GM21390 (cell line): ENCODE measurements around the gene CACNB3.

ENCODE experiments used
- ATAC-seq: cut with Tn5 transposase; IDR thresholded peaks from one replicate; pipeline ENCODE4 v1.9.1; 2021; ENCODE audit not compliant: unreplicated experiment

The CACNB3 gene

GRCh38 chr12:48788524-48788853 lies 29.8 kb upstream of the CACNB3 start:
- no peak for ATAC-seq

DNA sequence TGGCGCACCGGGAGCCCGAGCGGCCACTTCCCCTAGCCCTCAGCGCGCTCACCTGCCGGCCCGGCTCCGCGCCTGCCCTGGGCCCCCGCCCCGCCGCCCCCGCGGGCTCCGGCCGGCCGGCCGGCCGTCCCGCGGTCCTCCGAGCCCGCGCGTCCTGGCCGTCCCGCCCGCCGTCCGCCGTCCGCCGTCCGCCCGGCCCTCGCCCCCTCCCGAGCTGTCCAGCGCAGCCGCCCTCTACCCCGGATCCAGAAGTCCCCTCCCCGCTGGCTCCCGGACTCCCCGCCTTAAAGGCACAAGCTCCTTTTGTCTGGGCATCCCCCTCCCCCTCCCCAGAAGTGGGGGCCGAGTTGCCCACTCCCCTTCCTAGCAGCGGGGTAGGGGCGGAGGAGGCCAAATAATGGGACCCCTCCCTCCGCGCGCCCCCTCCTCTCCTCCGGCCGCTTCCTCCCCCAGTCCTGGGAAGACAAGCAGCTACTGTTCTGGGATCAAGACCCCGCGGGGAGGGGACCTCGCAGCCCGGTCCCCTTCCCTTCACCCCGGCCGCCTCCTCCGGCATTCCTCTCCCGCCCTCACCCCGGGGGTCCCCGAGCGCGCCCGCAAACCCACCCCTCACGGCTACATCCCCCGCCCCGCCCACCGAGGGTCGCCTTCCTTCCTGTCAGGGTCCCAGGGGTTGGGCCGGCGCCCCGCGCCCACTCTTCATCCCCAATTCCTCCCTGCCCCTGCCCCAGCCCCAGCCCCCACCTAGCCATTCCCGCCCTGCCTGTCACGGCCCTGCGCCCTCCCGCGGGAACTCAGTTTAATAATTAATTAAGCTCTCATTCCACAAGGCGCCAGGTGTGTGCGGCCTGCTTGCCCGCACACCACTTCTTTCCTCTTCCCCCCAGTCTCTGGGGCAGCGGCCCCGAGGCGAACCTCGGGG lies 29.2 kb upstream of the CACNB3 start, which contains the start of gene ADCY6:
Gene ADCY6 (minus strand): TSS at position 236 of the 922 bp plus-strand sequence. CDS start 5,655 bp downstream, outside the sequence.
- no peak for ATAC-seq

- no peak for ATAC-seq
Measured at GRCh38 chr12:48789858-48790326, 28.4 kb upstream of the CACNB3 start.

DNA sequence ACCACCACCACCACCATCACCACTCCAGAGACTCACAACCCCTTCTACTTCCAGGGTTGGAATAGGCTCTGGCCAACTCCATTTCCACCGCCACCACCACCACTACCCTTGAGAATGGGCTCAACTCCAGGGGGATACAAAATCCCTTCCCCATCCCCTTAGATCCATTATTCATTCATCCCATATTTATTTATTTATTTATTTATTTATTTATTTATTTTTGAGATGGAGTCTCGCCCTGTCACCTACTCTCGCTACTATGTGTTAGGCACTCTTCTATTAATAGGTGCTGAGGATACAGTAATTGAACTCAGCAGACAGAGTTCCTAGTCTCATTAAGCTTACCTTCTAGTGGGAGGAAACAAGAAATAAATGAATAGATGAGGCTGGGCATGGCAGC lies 24.6 kb upstream of the CACNB3 start:
- ATAC-seq, result no peak

DNA sequence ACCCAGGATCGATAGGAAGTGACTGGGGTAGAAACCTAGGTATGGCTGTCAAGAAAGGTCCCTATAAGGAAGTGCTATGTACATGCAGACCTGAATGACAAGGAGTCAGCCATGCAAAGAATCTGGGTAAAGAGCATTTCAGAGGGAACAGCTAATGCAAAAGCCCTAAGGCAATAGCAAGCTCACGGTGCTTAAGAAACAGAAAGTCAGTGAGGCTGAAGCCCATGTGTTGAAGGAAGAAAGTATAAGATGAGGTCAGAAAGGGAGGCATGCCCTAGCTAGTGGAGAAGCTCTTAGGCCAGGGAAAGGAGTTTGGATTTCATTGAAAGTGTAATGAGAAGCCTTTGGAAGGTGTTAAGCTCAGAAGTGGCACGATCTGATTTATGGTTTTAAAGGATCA lies 23.4 kb upstream of the CACNB3 start:
- no peak for ATAC-seq

DNA sequence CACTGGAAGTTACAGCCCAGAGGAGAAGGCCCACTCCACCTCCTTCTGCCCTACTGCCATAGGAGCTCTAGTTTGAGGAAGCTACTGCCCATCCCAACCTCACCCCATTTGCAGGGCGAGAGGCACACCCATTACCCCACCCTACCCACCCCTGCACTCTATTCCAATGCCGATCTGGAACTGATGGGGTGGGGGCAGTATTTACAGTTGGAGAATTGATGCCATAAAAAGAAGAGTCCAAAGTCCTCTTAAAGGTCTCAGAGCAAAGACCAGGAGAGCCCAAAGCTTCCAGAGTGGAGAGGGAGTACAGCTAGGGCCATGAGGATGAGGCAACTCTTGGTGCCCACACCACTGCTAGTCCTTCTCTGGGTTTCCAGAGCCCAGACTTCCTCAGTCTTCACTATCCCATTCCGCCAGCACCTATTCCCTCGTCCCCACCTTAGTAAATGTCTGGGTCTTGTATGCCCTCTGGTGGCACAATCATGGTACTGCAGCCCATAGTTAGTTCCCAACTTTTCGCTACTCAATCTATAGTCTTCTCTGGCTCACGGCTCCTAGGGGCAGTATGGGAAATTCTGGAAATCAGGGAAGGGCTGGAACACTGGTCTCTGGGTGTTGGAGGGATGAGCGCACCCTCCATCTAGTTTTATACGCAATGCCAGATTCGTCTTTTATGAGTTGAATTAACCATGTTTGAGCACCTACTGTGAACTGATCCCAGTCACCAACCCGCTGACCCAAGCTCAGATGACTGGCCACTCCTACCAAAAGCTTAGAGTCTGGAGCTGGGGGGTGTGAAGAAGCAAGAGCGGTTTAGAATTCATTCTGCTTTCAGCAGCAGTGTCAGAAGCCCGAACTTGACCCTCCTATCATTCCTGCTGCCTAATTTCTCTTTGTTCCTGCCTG lies 22.5 kb upstream of the CACNB3 start:
- ATAC-seq, result no peak

DNA sequence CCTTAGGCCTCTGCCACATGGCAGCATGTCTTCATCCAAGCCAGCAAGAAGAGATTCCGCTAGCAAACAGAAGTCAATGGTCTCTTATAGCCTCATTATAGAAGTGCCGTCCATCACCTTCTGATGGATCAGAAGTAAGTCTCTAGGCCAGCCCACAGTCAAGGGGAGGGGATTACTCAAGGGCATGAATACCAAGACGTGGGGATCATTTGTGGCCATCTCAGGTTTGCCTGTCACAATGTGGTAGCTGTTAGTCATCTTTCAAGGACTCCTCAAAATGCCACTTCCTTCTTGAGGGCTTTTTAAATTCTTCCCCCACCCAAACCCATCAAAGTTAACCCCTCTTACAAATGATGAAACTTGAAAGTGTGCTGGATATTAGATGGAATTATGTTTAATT lies 21.3 kb upstream of the CACNB3 start:
- no peak for ATAC-seq

DNA sequence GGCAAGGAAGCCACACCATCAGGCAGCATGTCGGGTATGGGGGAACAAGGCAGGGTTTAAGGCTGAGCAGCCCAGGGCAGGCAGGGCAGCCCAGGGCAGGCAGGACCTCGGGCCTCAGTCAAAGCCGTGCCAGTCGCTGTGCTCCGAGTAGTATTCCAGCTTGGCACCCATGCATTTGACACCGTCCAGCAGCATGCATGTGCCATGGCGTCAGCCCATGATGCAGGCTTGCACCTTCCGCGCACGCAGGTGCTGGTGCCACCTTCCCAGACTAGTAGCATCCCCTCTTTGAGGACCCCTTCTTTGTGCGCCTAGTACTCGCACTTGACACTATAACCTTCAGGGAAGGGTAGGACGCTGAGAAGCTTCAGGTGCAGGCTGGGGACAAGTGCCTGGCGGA lies 17.8 kb upstream of the CACNB3 start:
- ATAC-seq, result no peak

DNA sequence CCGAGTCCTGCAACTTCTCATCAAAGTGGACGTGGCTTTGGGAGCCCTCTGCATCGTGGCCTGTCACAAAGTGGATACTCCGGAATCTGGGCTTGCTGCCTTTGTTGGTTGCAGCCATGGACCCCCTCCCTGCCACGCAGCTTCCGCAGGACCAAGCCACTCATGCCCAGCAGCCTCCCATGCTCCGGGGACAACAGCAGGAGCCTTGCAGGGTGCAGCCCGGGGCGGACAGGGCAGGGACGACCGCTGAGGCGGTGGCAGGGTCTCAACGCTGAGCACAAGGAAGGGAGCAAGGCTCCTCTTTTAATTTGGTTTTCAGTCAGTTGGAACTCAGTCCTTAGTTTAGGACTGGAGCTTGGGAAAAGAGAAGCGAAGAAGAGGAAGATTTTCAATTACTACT lies 17.3 kb upstream of the CACNB3 start:
- ATAC-seq, result no peak

GRCh38 chr12:48803675-48804074 lies 14.6 kb upstream of the CACNB3 start:
- ATAC-seq, result no peak

- ATAC-seq, result no peak
Measured at GRCh38 chr12:48807981-48808380, 10.3 kb upstream of the CACNB3 start.

- no peak for ATAC-seq
Measured at GRCh38 chr12:48810903-48811431, 7.3 kb upstream of the CACNB3 start.

- no peak for ATAC-seq
Measured at GRCh38 chr12:48811437-48812090, 6.7 kb upstream of the CACNB3 start.

DNA sequence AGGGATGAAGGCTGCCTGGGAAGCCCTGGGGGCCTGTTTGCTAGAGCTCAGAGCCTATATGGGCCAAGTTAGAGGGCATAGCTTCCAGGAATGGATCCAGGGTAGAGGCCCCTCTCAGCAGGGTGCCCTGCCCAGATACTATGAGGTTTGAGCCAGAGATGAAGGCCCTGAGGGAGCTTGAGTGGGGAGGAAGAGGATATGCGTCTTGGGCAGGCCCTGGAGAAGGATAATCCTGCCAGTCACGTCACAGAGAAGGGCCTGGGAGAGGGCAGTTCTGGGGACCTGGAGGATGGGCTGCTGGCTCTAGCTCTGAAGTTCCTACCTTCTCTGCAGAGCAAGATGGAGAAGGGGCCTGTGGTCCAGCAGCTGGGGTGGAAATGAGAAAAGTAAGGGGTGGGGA lies 5.9 kb upstream of the CACNB3 start:
- ATAC-seq, result no peak

GRCh38 chr12:48813465-48814261 lies 4.6 kb upstream of the CACNB3 start:
- ATAC-seq, result no peak

- ATAC-seq, result peak; percentile 87
Measured at GRCh38 chr12:48814262-48815125, 3.8 kb upstream of the CACNB3 start.

DNA sequence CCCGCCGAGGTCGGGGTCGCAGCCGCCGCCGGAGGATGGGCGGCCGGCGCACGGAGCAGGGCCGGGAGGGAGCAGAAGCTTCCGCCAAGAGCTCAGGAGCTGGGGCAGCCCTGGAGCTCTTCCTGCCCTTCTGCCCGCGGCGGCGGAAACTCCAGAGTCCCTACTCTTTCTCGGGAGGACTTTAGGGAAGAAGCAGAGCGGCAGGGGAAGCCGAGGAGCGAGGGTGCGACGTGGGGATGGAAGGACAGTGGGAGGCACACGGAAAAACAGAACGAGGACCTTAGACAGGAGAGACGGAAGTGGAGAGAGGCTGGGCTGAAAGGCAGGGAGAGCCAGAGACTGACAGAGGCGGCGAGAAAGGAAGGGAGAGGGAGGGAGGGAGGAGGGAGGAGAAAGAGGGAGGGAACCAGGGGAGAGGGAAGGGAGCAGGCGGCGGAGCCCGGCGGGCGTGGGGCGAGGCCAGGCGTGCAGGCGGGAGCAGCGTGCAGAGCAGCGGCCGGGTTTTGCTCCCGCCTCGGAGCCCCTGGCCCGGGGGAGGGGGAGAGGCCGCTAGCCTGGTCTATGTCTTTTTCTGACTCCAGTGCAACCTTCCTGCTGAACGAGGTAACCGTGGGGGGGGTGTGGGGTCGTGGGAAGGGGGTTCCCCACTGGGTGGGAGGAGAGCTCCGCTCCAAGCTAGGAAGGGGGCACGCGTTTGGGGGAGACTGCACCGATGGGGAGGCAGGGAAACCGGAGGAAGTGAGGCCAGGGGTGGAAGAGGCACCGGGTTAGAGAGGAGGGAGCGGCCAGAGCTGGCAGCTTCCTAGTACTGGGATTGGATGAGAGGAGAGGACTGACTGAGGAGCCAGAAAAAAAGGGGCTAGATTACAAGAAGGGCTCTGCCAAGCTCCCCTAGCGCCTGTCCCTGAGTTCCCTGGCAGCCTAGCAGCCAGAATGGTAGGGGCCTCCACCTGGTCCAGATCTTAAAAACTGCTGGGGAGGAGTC lies 2.9 kb upstream of the CACNB3 start:
- peak; percentile 41 for ATAC-seq
